RWPE1 (cell line): ENCODE results near the gene HSP90AB1.

ENCODE experiments used
- CTCF ChIA-PET: fragments of 350-600 bp; sonication (Branson Sonifier 250); formaldehyde crosslinking; extraction: SDS; loops from one replicate; lab custom pipeline; 2021; lab: Yijun Ruan, JAX
- POLR2A ChIA-PET: fragments of 400-600 bp; formaldehyde crosslinking; extraction: SDS; loops from one replicate; lab custom pipeline; 2020; ENCODE audit warnings: antibody characterized with exemption; ENCODE audit not compliant: low non-redundant PET; lab: Yijun Ruan, JAX
- DNase-seq: peaks from one replicate; pipeline ENCODE4 v3.0.0; 2012; ENCODE audit warnings: low spot score
- H3K27ac ChIP-seq: fragments of 450-650 bp; 2 replicates; pipeline ENCODE4 v1.5.1; 2017
- CTCF ChIP-seq: fragments of 450-650 bp; conservative IDR thresholded peaks from 2 replicates; pipeline ENCODE4 v1.5.1; 2017; ENCODE audit warnings: low read depth, mild to moderate bottlenecking

The HSP90AB1 gene

DNA sequence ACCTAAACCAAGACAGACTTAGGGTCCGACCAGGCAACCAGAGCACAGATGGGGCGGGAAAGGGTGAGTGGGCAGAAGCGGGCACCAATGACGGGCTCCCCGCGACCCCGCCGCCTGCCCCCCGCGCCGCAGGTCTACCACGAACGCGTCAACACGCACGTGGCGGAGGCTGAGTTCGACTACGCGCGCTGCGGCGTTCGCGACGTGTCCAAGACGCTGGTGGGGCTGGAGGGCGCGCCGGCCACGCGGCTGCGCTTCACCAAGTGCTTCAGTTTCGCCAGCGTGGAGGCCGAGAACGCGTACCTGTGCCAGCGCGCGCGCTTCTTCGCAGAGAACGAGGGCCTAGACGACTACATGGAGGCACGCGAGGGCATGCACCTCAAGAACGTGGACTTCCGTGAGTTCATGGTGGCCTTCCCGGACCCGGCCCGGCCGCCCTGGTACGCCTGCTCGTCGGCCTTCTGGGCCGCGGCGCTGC lies 28.4 kb downstream of the HSP90AB1 start:
- DNase-seq: no peak
- H3K27ac ChIP-seq: no peak overlapping the region
- CTCF ChIA-PET: interaction anchor here (1.6 kb wide), 1 partner anchor 12 kb away, joined by 3 read pairs; no protein-coding TSS in a partner anchor
- POLR2A ChIA-PET: no interaction called here
- no peak for TF ChIP-seq CTCF

DNA sequence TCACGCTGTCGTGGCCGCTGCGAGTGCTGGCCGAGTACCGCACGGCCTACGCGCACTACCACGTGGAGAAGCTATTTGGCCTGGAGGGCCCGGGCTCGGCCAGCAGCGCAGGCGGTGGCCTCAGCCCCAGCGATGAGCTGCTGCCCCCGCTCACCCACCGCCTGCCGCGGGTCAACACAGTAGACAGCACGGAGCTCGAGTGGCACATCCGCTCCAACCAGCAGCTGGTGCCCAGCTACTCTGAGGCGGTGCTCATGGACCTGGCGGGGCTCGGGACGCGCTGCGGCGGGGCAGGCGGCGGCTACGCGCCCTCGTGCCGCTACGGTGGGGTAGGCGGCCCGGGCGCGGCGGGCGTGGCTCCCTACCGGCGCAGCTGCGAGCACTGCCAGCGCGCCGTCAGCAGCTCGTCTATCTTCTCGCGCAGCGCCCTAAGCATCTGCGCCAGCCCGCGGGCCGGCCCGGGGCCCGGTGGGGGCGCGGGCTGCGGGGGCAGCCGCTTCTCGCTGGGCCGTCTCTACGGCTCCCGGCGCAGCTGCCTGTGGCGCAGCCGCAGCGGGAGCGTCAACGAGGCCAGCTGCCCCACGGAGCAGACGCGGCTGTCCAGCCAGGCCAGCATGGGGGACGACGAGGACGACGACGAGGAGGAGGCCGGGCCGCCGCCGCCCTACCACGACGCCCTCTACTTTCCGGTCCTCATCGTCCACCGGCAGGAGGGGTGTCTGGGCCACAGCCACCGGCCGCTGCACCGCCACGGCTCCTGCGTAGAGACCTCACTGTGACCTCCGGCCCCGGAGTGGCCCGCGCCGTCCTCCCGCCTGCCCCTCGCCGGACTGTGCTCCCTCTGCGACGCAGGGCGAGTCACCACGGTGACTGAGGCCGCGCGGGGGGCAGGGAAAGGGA lies 29.1 kb downstream of the HSP90AB1 start:
- peak; percentile 25 for DNase-seq
- CTCF ChIA-PET: interaction anchor here (0.6 to 1.6 kb wide), 2 partner anchors 8 to 12 kb away, joined by 3 read pairs; no protein-coding TSS in a partner anchor
- POLR2A ChIA-PET: no interaction called here
- no peak overlapping the region for H3K27ac ChIP-seq
- no peak for TF ChIP-seq CTCF

- CTCF ChIA-PET: interaction anchor here (0.6 to 1.9 kb wide), 5 partner anchors 8 to 61 kb away, joined by 3 to 6 read pairs (median 3); no protein-coding TSS in a partner anchor
- POLR2A ChIA-PET: no interaction called here
- no peak overlapping the region for H3K27ac ChIP-seq
- no peak for TF ChIP-seq CTCF
- no peak for DNase-seq
These were observed 30.1 kb downstream of the HSP90AB1 start for GRCh38 chr6:44276667-44277640.

GRCh38 chr6:44277763-44278162 lies 30.9 kb downstream of the HSP90AB1 start:
- no peak for DNase-seq
- no peak overlapping the region for H3K27ac ChIP-seq
- TF ChIP-seq CTCF: no peak
- ChIA-PET CTCF (interaction anchor here (0.6 to 1.9 kb wide), 4 partner anchors 9 to 116 kb away, joined by 3 to 6 read pairs (median 4); no protein-coding TSS in a partner anchor), POLR2A (no interaction called here)

DNA sequence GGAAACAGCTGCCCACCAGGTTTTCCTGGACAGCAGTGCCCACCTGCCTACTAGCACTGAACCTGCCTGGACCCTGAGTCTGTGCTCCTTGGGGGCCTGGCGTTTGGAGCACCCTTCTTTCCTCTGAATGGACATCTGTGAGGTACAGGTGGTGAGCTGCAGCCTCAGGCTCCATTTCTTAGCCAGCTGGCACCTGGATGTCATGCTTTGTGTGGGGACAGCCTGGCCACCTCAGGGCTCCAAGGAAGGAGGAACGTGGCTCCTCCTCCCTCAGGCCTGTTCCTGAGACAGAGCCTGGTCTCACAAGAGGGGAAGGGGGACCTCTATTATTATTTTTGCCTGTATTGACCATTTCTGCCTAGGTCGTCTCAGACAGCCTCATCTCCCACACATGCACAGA lies 31.4 kb downstream of the HSP90AB1 start:
- CTCF ChIA-PET: interaction anchor here (0.5 to 1.9 kb wide), 5 partner anchors 10 to 116 kb away, joined by 3 to 6 read pairs (median 4); no protein-coding TSS in a partner anchor
- POLR2A ChIA-PET: no interaction called here
- TF ChIP-seq CTCF: no peak
- H3K27ac ChIP-seq: no peak overlapping the region
- DNase-seq: no peak
